ENCODE data around the gene MECR.

MECR gene, protein sequence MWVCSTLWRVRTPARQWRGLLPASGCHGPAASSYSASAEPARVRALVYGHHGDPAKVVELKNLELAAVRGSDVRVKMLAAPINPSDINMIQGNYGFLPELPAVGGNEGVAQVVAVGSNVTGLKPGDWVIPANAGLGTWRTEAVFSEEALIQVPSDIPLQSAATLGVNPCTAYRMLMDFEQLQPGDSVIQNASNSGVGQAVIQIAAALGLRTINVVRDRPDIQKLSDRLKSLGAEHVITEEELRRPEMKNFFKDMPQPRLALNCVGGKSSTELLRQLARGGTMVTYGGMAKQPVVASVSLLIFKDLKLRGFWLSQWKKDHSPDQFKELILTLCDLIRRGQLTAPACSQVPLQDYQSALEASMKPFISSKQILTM

GRCh38 chr1:29230553-29231378, at the start of gene MECR:
Gene MECR, minus strand, starts transcription at chr1:29230934. Its CDS starts 28 bp downstream, at chr1:29230906.
- peak; percentile 83 to 89 (median 86) for DNase-seq

- DNase-seq, result no peak
Observed at GRCh38 chr1:29279951-29280391, 49.2 kb upstream of the MECR start.

- DNase-seq, result no peak
Observed at GRCh38 chr1:29279406-29279805, 48.7 kb upstream of the MECR start.

- no peak for DNase-seq
Observed at GRCh38 chr1:29278124-29278523, 47.4 kb upstream of the MECR start.

DNA sequence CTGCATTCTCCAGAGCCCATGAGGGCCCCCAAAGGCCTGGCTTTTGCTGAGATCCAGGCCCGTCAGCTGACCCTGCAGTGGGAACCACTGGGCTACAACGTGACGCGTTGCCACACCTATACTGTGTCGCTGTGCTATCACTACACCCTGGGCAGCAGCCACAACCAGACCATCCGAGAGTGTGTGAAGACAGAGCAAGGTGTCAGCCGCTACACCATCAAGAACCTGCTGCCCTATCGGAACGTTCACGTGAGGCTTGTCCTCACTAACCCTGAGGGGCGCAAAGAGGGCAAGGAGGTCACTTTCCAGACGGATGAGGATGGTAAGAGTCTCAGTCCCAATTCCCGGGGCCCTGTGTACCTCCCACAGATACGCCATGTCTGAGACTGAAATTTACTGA, 44.7 kb upstream of the MECR start:
- no peak for DNase-seq

- no peak for DNase-seq
Observed at GRCh38 chr1:29272147-29272907, 41.6 kb upstream of the MECR start.

DNA sequence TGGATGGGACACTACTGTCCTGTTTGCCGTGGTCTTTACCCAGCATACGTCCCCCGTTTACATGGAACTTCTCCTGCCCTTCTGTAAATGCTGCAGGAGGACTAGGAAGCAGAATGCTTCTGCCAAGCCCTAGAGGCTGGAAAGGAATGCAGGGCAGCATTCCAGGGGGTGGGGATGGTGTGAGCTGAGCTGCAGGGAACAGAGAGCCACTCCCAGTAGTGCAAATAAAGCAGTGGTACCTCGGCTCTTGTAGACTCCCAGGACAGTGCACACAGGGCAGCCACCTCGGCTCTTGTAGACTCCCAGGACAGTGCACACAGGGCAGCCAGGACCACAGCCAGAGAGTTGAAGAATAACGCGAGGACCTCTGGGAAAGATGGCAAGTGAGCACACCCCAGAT, 41.0 kb upstream of the MECR start:
- no peak for DNase-seq

DNA sequence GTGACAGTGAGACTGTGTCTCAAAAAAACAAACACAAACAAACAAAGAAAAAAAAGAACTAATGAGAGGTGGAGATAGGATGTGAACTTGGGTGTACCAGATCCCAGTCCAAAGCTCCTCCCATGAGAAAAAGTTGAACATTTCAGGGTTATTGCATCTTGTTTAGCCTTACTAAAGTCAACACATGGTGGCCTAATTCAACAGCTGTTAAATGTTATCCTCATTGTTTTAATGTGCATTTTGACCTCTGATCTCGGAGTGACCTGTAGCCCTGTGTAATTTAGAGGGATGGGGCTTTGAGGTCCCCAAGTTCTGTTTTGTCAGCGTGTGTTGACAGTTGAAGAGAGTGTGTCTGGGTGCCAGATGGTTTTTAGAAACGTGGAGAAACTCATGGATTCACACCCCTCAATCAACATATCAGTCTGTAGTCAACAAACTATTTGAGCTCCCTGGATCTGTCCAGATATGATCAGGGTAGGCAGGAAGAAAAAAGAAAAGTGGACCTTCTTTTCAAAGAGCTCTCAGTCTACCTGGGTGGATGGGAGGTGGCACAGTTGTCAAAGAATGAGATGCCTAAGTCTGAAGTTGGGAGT, 40.3 kb upstream of the MECR start:
- DNase-seq, result no peak

DNA sequence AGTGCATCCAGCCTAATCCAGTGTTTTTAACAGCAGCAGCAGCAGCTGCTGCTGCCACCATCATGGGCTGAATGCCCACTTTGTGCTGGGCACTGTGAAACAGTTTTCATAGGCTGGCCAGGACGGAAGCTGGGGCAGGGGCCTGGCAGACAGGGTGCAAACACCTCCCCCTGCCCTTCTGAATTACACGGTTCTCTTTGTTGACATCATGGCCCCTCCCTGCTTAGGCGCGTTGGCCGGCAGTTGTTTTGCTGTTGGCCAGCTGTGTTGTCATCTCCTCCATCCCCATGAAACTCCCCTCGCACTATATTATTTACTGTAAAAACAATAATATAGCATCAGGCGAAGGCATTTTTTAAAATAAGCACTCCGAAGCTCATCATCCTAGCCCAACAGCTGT, 38.6 kb upstream of the MECR start:
- no peak for DNase-seq

DNA sequence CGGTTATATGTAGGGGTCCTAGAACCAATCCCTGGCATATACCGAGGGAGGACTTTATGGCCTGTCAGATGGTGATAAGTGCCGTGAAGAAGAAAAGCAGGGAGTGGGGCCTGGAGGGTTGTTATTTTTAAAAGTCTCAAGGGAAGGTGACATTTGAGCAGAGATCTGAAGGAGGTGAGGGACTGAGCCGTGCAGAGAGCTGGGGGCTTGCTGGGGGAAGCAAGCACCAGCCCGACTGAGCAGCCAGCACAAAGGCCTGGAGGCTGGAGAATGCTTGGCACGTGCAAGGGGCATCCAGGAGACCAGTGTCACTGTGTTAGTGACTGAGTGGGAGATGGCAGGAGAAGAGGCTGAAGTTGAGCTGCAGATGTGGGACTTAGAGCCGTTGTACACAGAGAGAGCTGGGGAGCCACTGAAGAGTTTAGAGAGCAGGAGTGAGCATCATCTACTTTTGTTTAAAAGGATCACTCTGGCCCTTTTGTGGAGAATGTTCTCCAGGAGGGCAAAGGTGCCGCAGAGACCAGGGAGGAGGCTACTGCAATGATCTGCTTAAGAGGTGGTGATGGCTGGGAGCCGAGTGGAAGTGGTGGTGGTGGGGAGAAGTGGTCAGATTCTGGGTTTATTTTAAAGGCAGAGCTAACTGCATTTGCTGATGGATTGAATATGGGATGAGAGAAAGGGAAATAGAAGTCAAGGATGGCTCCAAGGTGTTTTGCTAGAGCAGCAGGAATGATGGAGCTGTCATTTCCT, 36.8 kb upstream of the MECR start:
- DNase-seq, result no peak

DNA sequence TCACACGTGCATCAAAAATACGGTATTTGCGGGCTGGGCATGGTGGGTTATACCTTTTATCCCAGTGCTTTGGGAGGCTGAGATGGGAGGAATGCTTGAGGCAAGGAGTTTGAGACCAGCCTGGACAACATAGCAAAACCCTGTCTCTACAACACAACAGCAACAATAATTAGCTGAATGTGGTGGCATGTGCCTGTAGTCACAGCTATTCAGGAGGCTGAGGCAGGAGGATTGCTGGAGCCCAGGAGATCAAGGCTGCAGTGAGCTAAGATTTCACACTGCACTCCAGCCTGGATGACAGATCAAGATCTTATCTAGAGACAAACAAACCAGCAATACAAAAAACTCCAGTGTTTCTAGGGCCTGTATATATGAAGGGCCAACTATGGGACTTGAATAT, 36.2 kb upstream of the MECR start:
- no peak for DNase-seq

DNA sequence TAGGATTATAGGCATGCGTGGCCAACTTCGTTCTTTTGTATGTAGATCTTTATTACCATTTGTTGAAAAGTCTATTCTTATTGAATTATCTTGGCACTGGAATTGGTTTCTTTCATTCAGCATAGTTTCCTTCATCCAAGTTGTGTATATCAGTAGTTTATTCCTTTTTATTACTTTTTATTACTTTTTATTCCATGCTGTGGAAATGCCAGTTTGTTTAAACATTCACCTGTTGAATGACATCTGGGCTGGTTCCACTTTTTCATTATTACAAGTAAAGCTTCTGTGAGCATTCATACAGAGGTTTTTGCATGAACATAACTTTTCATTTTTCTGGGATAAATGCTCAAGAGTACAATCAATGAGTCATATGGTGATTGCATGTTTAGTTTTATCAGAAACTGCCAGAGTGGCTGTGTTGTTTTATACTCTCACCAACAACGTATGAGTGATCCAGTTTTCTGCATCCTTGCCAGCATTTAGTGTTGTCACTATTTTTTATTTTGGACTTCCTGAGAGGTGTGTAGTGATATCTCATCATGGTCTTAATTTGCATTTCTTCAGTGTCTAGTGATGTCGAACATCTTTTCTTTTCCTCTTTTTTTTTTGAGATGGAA, 34.1 kb upstream of the MECR start:
- DNase-seq, result no peak

- DNase-seq, result no peak
Observed at GRCh38 chr1:29260531-29260930, 29.8 kb upstream of the MECR start.

DNA sequence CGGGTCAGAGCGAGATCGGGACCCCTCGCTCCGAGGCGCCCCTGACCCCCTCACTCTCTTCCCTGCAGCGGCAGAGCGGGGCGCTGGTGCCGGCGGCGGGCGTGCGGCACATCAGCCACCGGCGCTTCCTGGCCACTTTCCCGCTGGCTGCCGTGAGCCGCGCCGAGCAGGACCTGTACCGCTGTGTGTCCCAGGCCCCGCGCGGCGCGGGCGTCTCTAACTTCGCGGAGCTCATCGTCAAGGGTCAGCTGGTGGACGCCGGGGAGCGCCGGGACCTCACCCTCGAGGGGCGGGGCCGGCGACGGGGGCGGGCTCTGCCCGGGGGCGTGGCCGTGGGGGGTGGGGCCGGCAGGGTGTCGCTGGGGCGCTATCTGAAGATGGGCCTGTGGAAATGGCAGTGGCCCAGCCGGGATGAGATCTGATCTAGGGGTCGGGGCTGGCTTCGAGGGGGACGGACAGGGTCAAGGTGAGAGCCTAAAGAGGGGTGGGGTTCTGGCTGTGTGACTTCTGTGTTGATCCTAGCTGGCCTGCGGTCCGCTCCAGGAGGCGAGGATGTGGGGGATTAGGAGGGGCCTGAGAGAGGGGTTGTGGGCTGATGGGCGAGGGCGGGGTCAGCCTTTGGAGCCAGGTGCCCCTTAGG, 29.2 kb upstream of the MECR start:
- DNase-seq, result no peak

GRCh38 chr1:29258976-29259801, 28.5 kb upstream of the MECR start:
- no peak for DNase-seq

- DNase-seq, result no peak
Observed at GRCh38 chr1:29258189-29258975, 27.6 kb upstream of the MECR start.

DNA sequence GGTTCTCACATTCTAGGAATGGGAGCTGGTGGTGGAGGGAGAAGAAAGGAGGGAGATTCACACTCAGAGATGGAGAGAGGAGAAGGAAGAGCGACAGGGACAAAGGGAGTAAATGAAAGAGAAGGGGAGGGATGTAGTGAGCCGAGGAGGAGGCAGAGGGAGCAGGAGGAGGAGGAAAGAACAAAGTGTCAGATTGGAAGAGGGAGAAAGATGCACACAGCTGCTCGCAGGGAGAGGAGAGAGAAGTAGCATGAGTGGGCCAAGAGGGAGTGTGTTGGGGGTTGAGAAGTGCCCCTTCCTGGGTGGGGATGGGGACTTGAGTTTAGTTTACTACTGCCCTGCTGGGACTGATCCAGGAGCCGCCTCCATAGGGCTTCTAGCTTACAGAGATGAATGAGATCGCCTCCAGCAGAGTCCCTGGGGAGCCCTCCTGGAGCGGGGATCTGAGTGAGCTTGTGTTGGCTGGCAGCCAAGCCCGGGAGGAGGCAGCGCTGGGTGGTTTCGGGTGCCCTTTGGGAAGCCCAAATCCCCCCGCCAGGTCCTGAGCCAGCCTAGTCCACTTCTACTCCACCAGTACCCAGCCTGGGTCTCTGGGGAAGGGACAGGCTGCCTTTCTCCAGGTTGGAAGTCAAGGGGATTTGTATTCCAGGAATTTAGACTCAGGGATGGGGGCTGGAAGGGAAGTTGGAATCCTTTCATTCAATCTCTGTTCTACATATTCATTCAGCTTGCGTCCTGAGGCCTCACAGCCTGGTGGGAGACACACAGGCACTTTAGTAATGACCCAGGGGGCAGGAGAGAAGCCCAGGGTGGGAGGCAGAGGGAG, 26.5 kb upstream of the MECR start:
- DNase-seq, result no peak

- DNase-seq, result no peak
Observed at GRCh38 chr1:29256394-29256793, 25.7 kb upstream of the MECR start.
